ENCODE measurements around the gene DGUOK. TPM values are rescaled to one million over a fixed set of nuclear protein-coding genes. Genes with fewer than 3 reads are reported as not detected.
A peak's percentile ranks its signal among the peaks of the same experiment; 100 is the strongest.

The DGUOK gene

GRCh38 chr2:74006459-74006858 lies 79.8 kb downstream of the DGUOK start:
- no CpG with 5 or more reads among the region's 7 CpGs for WGBS (ENCODE audit: extremely low coverage, insufficient coverage, low lambda C conversion rate)
- H2BK5ac ChIP-seq (ENCODE audit: low read length): no peak overlapping the region
- no peak overlapping the region for H3K18ac ChIP-seq (ENCODE audit: low read length)
- peak; percentile 87 for DNase-seq
- peaks cover 28% of the 10 kb centered on the region for H3K79me1 ChIP-seq (ENCODE audit: low read length)
- no peak overlapping the region for H3K27ac ChIP-seq (ENCODE audit: low read depth, low read length)
- H3K9ac ChIP-seq (ENCODE audit: low read length): no peak overlapping the region
- no peak overlapping the region for H2BK120ac ChIP-seq (ENCODE audit: low read depth, low read length)
- H3K23ac ChIP-seq (ENCODE audit: low read length): no peak overlapping the region
- no peaks in the 10 kb centered on the region for H3K27me3 ChIP-seq (ENCODE audit: insufficient read depth, low read length, poor library complexity)
- H4K5ac ChIP-seq (ENCODE audit: low read length): no peak overlapping the region
- no peak overlapping the region for H3K4me3 ChIP-seq (ENCODE audit: low read length)
- no peak overlapping the region for H3K4me2 ChIP-seq (ENCODE audit: low read length)
- H2AK5ac ChIP-seq (ENCODE audit: low read length): no peak overlapping the region
- no peak overlapping the region for H4K8ac ChIP-seq (ENCODE audit: low read depth, low read length)
- H3K36me3 ChIP-seq (ENCODE audit: control insufficient read depth, insufficient read depth, low read length): no peaks in the 10 kb centered on the region
- no peak overlapping the region for H2BK15ac ChIP-seq (replicated peaks; ENCODE audit: low read depth)
- peaks cover 36% of the 10 kb centered on the region for H3K4me1 ChIP-seq (ENCODE audit: control insufficient read depth, low read depth, low read length)
- H3K79me2 ChIP-seq (ENCODE audit: control insufficient read depth, insufficient read depth, low read length): peaks cover 27% of the 10 kb centered on the region
- H3K4ac ChIP-seq (ENCODE audit: low read depth, low read length): no peak overlapping the region
- H3K56ac ChIP-seq (ENCODE audit: low read length): peak overlapping the region; percentile 18

GRCh38 chr2:74007121-74007520 lies 80.4 kb downstream of the DGUOK start:
- Histone ChIP-seq H3K4me3 (ENCODE audit: low read length) (no peak overlapping the region), H2AK5ac (ENCODE audit: low read length) (no peak overlapping the region), H3K4me1 (ENCODE audit: control insufficient read depth, low read depth, low read length) (peaks cover 36% of the 10 kb centered on the region), H2BK5ac (ENCODE audit: low read length) (no peak overlapping the region), H3K27ac (ENCODE audit: low read depth, low read length) (no peak overlapping the region), H2BK120ac (ENCODE audit: low read depth, low read length) (no peak overlapping the region), H3K56ac (ENCODE audit: low read length) (peak overlapping the region; percentile 22), H3K4me2 (ENCODE audit: low read length) (no peak overlapping the region), H3K79me2 (ENCODE audit: control insufficient read depth, insufficient read depth, low read length) (peaks cover 27% of the 10 kb centered on the region), H3K18ac (ENCODE audit: low read length) (no peak overlapping the region), H3K23ac (ENCODE audit: low read length) (no peak overlapping the region), H4K5ac (ENCODE audit: low read length) (no peak overlapping the region), H4K8ac (ENCODE audit: low read depth, low read length) (no peak overlapping the region), H3K9ac (ENCODE audit: low read length) (no peak overlapping the region), H3K79me1 (ENCODE audit: low read length) (peaks cover 27% of the 10 kb centered on the region), H2BK15ac (replicated peaks; ENCODE audit: low read depth) (no peak overlapping the region), H3K4ac (ENCODE audit: low read depth, low read length) (no peak overlapping the region), H3K36me3 (ENCODE audit: control insufficient read depth, insufficient read depth, low read length) (no peaks in the 10 kb centered on the region), H3K27me3 (ENCODE audit: insufficient read depth, low read length, poor library complexity) (no peaks in the 10 kb centered on the region)
- no CpG with 5 or more reads among the region's 4 CpGs for WGBS (ENCODE audit: extremely low coverage, insufficient coverage, low lambda C conversion rate)
- no peak for DNase-seq

GRCh38 chr2:74007711-74008110 lies 81.0 kb downstream of the DGUOK start:
- H3K18ac ChIP-seq (ENCODE audit: low read length): no peak overlapping the region
- DNase-seq: no peak
- H3K4me3 ChIP-seq (ENCODE audit: low read length): no peak overlapping the region
- no peak overlapping the region for H2BK120ac ChIP-seq (ENCODE audit: low read depth, low read length)
- no peak overlapping the region for H3K23ac ChIP-seq (ENCODE audit: low read length)
- H3K79me2 ChIP-seq (ENCODE audit: control insufficient read depth, insufficient read depth, low read length): peaks cover 27% of the 10 kb centered on the region
- no peak overlapping the region for H3K4ac ChIP-seq (ENCODE audit: low read depth, low read length)
- no peaks in the 10 kb centered on the region for H3K27me3 ChIP-seq (ENCODE audit: insufficient read depth, low read length, poor library complexity)
- peaks cover 31% of the 10 kb centered on the region for H3K79me1 ChIP-seq (ENCODE audit: low read length)
- no peak overlapping the region for H4K8ac ChIP-seq (ENCODE audit: low read depth, low read length)
- no peak overlapping the region for H3K4me2 ChIP-seq (ENCODE audit: low read length)
- H3K36me3 ChIP-seq (ENCODE audit: control insufficient read depth, insufficient read depth, low read length): no peaks in the 10 kb centered on the region
- H2AK5ac ChIP-seq (ENCODE audit: low read length): no peak overlapping the region
- peak overlapping the region; percentile 30 for H3K27ac ChIP-seq (ENCODE audit: low read depth, low read length)
- no CpG with 5 or more reads among the region's 5 CpGs for WGBS (ENCODE audit: extremely low coverage, insufficient coverage, low lambda C conversion rate)
- H3K56ac ChIP-seq (ENCODE audit: low read length): peak overlapping the region; percentile 44
- no peak overlapping the region for H2BK15ac ChIP-seq (replicated peaks; ENCODE audit: low read depth)
- no peak overlapping the region for H2BK5ac ChIP-seq (ENCODE audit: low read length)
- H3K4me1 ChIP-seq (ENCODE audit: control insufficient read depth, low read depth, low read length): peaks cover 36% of the 10 kb centered on the region
- H3K9ac ChIP-seq (ENCODE audit: low read length): no peak overlapping the region
- H4K5ac ChIP-seq (ENCODE audit: low read length): no peak overlapping the region

Small RNA genes lying within 50 kb of the gene (small RNA-seq; reads per million reads assigned to genes)
- gene AC110801.1 (ENCODE audit: insufficient read depth) (not detected), gene RNA5SP97 (ENCODE audit: insufficient read depth) (not detected)
